ENCODE measurements around the gene LAPTM5. TPM values are rescaled to one million over a fixed set of nuclear protein-coding genes. Genes with fewer than 3 reads are reported as not detected.

Gene LAPTM5
- total and polyA plus RNA-seq, 2 donors (not counting 1 experiment from before 2014, with no cell fraction given): 1,384 to 1,519 TPM

GRCh38 chr1:30737357-30738039 is 20.1 kb downstream of the LAPTM5 start:
- H3K4me1 Mint-ChIP-seq: peaks cover 72% of the 10 kb centered on the region
- ATAC-seq (ENCODE audit: low read depth): no peak
- intact Hi-C loops (cut with micrococcal nuclease): no loop called here

More at GRCh38 chr1:30737357-30738039, 20.1 kb downstream of the LAPTM5 start:
- Mint-ChIP-seq H3K27ac (peak overlapping the region; percentile 93), H3K9me3 (ENCODE audit: insufficient read depth) (no peaks in the 10 kb centered on the region), H3K4me3 (no peak overlapping the region), H3K27me3 (no peaks in the 10 kb centered on the region)
- 94% methylated on average over 12 of the region's 14 CpGs for WGBS (ENCODE audit: insufficient coverage)
- ChIA-PET CTCF (interaction anchor here (1.2 to 38.6 kb wide), 4 partner anchors 16 to 42 kb away, joined by 5 to 769 read pairs (median 8); partner anchors contain the start of gene LAPTM5), POLR2A (interaction anchor here (1.3 kb wide), 1 partner anchor 12 kb away, joined by 4 read pairs; no protein-coding TSS in a partner anchor)
- no peak for TF ChIP-seq CTCF (IDR thresholded peaks at IDR 0.05)
- no peak for TF ChIP-seq EZH2 (IDR thresholded peaks at IDR 0.05; ENCODE audit: borderline replicate concordance, insufficient read depth, low read depth, low read length, poor library complexity, severe bottlenecking)
- H3K27me3 ChIP-seq (replicated peaks in 1 of 4; ENCODE audit: control extremely low read depth in 1 of 4, control insufficient read depth in 3 of 4, insufficient read depth in 4 of 4, low read length in 3 of 4): no peaks in the 10 kb centered on the region
- H3K9ac ChIP-seq (ENCODE audit: low read length): no peak overlapping the region
- H3K79me2 ChIP-seq (ENCODE audit: control insufficient read depth, insufficient read depth, low read length): peaks cover 50% of the 10 kb centered on the region
- H3K4me3 ChIP-seq (ENCODE audit: control extremely low read depth in 1 of 5, extremely low read depth in 1 of 5, insufficient read depth in 1 of 5, low read depth in 2 of 5, low read length in 4 of 5): no peak overlapping the region
- no peak overlapping the region for H3K4me2 ChIP-seq (replicated peaks; ENCODE audit: low read depth, low read length, poor library complexity, severe bottlenecking)
- peaks cover 87% of the 10 kb centered on the region for H4K20me1 ChIP-seq (ENCODE audit: control insufficient read depth, insufficient read depth, low read length, poor library complexity, severe bottlenecking)
- H3K36me3 ChIP-seq (replicated peaks in 1 of 2; ENCODE audit: control extremely low read depth in 1 of 2, control insufficient read depth in 1 of 2, extremely low read depth in 1 of 2, insufficient read depth in 2 of 2, low read length in 1 of 2): peaks cover 9 to 98% of the 10 kb centered on the region in 2 experiments
- no peaks in the 10 kb centered on the region for H3K9me3 ChIP-seq (ENCODE audit: control extremely low read depth in 1 of 3, control insufficient read depth in 2 of 3, insufficient read depth in 1 of 3, low read length in 2 of 3)
- H3K27ac ChIP-seq (ENCODE audit: low read length in 2 of 2): peak overlapping the region; percentile 28 to 60
- DNase-seq: no peak
- no peak overlapping the region for H2AFZ ChIP-seq (ENCODE audit: insufficient read depth, low read depth, low read length, poor library complexity, severe bottlenecking)
- peaks cover 32 to 60% of the 10 kb centered on the region in 2 donors for H3K4me1 ChIP-seq (ENCODE audit: control insufficient read depth in 2 of 2, insufficient read depth in 2 of 2, low read length in 2 of 2)

Data from B cell (primary cell).